DND-41 (cell line): ENCODE measurements around the gene SDHA.

Experiments used
- EZH2 ChIP-seq: IDR thresholded peaks from 3 replicates; pipeline ENCODE4 v1.6.1; 2012; ENCODE audit warnings: borderline replicate concordance, low read depth, mild to moderate bottlenecking, moderate library complexity, low read length, inconsistent platforms; ENCODE audit not compliant: severe bottlenecking
- TF ChIP-seq, protein P1 (sequence below): IDR thresholded peaks from 2 replicates; pipeline ENCODE4 v1.5.1; 2012; ENCODE audit warnings: borderline replicate concordance, low read length, moderate library complexity, mild to moderate bottlenecking; ENCODE audit not compliant: poor library complexity, severe bottlenecking; ENCODE audit errors: extremely low read depth

DNA sequence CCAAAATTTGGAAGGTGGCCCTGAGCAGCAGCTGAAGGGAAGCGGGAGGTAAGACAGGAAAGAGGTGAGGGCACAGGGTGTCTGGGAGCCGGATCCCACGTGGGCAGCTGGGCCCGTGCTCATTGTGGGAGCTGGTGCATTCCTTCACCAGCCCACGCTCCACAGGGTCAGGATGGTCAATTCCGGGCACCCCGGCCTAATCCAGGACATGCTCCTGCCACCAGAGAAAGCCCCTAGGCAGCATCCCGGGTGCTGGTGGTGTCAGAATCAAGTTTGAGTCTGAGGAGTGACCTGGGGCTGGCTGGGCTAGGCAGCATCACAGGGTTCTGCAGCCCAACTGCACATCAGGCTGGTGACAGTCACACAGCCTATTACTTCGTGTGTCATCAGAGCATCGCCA, 46.2 kb downstream of the SDHA start:
- TF ChIP-seq, protein P1, sequence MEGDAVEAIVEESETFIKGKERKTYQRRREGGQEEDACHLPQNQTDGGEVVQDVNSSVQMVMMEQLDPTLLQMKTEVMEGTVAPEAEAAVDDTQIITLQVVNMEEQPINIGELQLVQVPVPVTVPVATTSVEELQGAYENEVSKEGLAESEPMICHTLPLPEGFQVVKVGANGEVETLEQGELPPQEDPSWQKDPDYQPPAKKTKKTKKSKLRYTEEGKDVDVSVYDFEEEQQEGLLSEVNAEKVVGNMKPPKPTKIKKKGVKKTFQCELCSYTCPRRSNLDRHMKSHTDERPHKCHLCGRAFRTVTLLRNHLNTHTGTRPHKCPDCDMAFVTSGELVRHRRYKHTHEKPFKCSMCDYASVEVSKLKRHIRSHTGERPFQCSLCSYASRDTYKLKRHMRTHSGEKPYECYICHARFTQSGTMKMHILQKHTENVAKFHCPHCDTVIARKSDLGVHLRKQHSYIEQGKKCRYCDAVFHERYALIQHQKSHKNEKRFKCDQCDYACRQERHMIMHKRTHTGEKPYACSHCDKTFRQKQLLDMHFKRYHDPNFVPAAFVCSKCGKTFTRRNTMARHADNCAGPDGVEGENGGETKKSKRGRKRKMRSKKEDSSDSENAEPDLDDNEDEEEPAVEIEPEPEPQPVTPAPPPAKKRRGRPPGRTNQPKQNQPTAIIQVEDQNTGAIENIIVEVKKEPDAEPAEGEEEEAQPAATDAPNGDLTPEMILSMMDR = no peak
- no peak for TF ChIP-seq EZH2
